Epithelial cell of prostate (primary cell): ENCODE measurements around the gene TIPRL.
"Not testable (repeated sequence)": the region's sequence is repeated elsewhere in the genome, so short reads cannot be mapped to it uniquely, and the experiment has no call there.

Experiments used
- DNase-seq: peaks from one replicate; pipeline ENCODE4 v3.0.0-alpha.2; 2011; ENCODE audit warnings: low read depth, low spot score
- H3K27ac ChIP-seq: fragments of 450-650 bp; 2 replicates; pipeline ENCODE4 v1.5.1; 2017; ENCODE audit warnings: mild to moderate bottlenecking

The TIPRL gene

DNA sequence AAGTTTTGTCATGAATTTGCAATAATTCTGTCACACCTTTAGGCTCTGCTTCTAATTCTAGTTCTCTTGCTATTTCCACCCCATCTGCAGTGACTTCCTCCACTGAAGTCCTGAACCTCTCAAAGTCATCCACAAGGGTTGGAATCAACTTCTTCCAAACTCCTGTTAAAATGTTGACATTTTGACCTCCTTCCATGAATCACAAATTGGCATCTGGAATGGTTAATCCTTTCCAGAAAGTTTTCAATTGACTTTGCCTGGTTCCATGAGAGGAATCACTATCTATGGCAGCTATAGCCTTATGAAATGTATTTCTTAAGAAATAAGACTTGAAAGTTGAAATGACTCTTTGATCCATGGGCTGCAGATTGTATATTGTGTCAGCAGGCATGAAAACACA, 27.3 kb downstream of the TIPRL start:
- no peak for DNase-seq
- no peak overlapping the region for H3K27ac ChIP-seq

GRCh38 chr1:168207673-168208072, 28.9 kb downstream of the TIPRL start:
- H3K27ac ChIP-seq, DNase-seq: not testable (repeated sequence)

DNA sequence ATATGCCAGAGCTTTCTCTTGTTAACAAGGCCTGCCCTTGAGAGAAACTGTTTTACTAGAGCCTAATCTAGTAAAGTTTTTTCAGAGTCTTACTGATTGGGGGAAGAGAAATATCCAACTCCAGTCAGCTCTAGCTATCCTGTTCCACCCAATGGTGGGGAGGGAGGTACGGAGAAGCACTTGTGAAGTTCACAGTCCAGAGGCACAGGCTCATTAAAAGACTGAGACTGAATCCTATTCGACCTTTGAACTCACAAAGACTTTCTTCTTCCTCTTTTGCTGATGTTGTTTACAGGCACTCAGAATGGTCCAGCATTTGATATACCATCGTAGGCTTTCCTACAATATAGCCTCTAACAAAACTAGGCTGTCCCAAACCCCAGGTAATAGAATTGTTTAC, 31.6 kb downstream of the TIPRL start:
- no peak for DNase-seq
- H3K27ac ChIP-seq, result no peak overlapping the region

- H3K27ac ChIP-seq, result no peak overlapping the region
- no peak for DNase-seq
These were observed 34.6 kb downstream of the TIPRL start for GRCh38 chr1:168213349-168213748.

DNA sequence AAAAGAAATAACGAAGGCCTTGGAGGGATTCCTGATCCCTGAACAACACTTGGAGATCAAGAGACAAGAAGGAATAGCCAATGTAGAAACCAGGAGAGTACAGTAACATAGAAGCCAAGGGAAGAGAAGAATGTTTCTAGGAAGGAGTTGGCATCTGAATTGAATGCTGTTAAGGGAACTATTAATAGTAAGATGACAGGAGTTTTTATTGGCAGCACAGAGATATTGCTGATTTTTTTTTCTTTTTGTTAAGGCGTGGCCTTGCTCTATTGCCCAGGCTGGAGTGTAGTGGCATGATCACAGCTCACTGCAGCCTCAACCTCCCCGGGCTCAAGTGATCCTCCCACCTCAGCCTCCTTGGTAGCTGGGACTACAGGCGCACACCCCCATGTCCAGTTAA, 37.4 kb downstream of the TIPRL start:
- no peak for DNase-seq
- no peak overlapping the region for H3K27ac ChIP-seq

DNA sequence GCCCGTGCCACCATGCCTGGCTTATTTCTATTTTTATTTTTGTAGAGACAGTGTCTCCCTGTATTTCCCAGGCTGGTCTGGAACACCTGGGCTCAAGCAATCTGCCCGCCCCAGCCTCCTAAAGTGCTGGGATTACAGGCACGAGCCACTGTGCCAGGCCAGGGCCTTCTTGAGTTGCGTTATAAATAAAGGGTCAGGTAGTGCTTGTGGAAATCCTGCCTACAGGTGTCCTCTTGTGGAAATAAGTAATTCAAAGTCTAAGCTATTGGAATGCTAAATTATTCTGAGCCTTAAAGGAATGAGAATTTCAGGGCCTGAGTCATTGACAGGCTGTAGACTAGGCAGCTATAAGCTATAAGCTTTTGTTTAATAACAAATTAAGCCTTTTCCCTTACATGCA, 38.9 kb downstream of the TIPRL start:
- no peak overlapping the region for H3K27ac ChIP-seq
- DNase-seq, result no peak

DNA sequence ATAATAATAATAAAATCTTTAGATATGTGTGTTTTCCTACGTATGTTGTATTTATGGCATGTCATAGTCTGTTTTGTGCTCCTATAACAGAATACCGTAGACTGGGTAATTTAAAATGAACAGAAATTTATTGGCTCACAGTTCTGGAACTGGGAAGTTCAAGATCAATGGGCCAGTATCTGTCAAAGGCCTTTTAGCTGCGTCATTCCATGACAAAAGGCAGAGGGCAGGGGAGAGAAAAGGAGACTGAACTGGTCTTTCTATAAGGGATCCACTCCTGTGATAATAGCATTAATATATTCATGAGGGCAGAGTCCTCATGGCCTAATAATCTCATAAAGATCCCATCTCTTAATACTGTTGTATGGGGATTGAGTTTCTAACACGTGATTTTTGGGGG, 39.9 kb downstream of the TIPRL start:
- no peak overlapping the region for H3K27ac ChIP-seq
- no peak for DNase-seq

DNA sequence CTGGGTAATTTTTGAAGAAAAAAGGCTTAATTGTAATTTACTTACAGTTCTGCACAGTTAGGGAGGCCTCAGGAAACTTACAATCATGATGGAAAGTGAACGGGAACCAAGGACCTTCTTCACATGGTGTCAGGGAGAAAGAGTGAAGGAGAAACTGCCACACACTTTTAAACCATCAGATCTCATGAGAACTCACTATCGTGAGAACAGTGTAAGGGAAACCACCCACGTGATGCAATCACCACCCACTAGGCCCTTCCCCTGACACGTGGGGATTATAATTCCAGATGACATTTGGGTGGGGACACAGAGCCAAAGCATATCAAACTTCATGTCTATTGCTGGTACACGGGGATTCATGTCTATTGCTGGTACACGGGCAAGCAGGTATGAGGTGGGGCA, 41.7 kb downstream of the TIPRL start:
- H3K27ac ChIP-seq, result no peak overlapping the region
- DNase-seq, result no peak

GRCh38 chr1:168221275-168221674, 42.5 kb downstream of the TIPRL start:
- DNase-seq, result no peak
- no peak overlapping the region for H3K27ac ChIP-seq

DNA sequence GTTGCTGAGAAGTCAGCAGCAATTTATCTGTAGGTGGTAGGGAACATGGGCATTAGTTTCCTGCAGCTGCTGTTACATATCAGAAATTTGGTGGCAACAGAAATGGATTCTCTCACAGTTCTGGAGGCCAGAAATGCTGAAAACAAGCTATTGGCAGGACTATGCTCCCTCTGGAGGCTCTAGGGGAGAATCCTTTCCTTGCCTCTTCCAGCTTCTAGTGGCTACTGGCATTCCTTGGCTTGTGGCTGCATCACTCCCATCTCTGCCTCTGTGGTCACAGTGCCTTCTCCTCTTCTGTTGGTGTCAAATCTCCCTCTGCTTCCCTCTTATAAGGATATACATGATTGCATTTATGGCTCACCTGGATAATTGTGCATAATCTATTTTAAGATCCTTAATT, 44.5 kb downstream of the TIPRL start:
- H3K27ac ChIP-seq, result no peak overlapping the region

GRCh38 chr1:168223681-168224540, 45.1 kb downstream of the TIPRL start:
- H3K27ac ChIP-seq, result no peak overlapping the region
- DNase-seq, result peak; percentile 43

More for the DNA sequence above, 44.5 kb downstream of the TIPRL start:
- no peak for DNase-seq

GRCh38 chr1:168224991-168225390, 46.2 kb downstream of the TIPRL start:
- no peak for DNase-seq
- peak overlapping the region; percentile 54 for H3K27ac ChIP-seq

- H3K27ac ChIP-seq, result peak within 1 kb of the TSS; percentile 54
- DNase-seq, result no peak
These were observed 46.9 kb downstream of the TIPRL start, which contains the start of gene SFT2D2 for GRCh38 chr1:168225476-168226190. SFT2D2 (plus strand) TSS chr1:168226004; CDS start chr1:168226080, 76 bp downstream.

DNA sequence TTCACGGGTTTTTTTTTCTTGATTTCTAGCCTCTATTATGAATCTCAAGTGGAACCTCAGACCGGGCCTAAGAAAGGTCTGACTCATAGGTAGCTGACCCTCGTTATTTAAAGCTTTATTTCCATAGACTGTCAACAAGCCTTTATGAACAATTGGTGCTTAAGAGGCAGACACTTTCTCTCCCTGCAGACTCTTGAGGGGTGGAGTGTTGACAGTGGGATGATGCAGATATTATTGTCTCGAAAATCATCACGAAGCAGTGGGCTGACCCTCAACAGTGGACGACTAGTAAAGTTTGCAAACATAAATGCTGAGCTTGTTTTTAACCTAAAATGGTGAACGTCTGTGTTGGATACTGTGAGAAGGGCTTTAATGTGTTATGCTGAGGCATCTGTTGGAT, 48.9 kb downstream of the TIPRL start:
- peak overlapping the region; percentile 54 for H3K27ac ChIP-seq
- DNase-seq, result no peak

GRCh38 chr1:168229893-168230292, 51.1 kb downstream of the TIPRL start:
- peak overlapping the region; percentile 54 for H3K27ac ChIP-seq
- DNase-seq, result no peak

- peak overlapping the region; percentile 54 for H3K27ac ChIP-seq
- no peak for DNase-seq
These were observed 51.9 kb downstream of the TIPRL start for GRCh38 chr1:168230709-168231108.

- no peak overlapping the region for H3K27ac ChIP-seq
- DNase-seq, result no peak
These were observed 56.2 kb downstream of the TIPRL start for GRCh38 chr1:168234846-168235547.

- no peak for DNase-seq
- H3K27ac ChIP-seq, result no peak overlapping the region
These were observed 56.8 kb downstream of the TIPRL start for GRCh38 chr1:168235548-168235885.

GRCh38 chr1:168235937-168236336, 57.2 kb downstream of the TIPRL start:
- H3K27ac ChIP-seq, result no peak overlapping the region
- DNase-seq, result no peak

DNA sequence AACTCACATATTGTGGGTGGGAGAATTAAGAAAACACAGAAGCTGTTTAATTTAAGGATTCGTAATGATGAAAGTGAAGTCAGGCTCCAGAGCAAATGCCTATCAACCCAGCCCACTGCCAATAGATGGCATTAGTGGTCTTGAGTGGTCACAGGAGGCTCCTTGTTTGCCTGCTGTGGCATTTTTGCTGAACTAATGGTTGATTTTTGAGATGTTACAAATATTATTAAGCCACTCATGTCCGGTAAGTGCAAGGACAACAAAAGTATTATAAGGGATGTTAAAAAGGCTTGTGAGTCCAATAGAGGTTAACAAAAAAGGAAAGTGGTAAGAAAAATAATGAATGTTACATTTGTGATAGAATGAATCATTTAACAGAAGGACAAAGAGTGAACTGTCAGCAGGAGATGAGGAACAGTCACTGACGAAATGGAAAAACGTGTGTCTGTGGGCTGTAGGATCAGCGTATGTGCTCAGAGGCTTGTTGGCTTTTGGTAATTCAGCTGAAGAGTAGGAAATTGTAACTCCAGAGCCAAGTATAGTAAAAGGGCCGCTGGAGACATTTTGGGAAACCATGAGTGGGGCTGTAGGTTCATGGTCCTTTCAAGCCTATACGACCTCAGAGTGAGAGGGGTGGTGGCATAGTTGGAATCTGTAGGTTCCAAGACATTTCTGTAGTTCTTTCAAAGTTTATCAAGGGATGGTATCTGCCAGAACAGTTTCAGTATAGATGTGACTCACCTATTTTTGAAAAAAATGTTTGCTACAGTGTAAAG, 58.3 kb downstream of the TIPRL start:
- no peak overlapping the region for H3K27ac ChIP-seq
- no peak for DNase-seq
